ENCODE measurements around the gene FCHSD2. TPM values are rescaled to one million over a fixed set of nuclear protein-coding genes. Genes with fewer than 3 reads are reported as not detected.

Gene FCHSD2
- polyA plus RNA-seq, 1 donor (not counting 4 experiments of a cell fraction or from before 2014, with no cell fraction given) = 14.2 TPM

- TF ChIP-seq CTCF (optimal IDR thresholded peaks at IDR 0.05 in 1 of 3, IDR thresholded peaks at IDR 0.05 in 1 of 3, conservative IDR thresholded peaks at IDR 0.05 in 1 of 3; ENCODE audit: extremely low read depth in 1 of 3, insufficient read depth in 2 of 3, low read length in 3 of 3) (no peak), EZH2 (IDR thresholded peaks at IDR 0.05; ENCODE audit: low read length) (no peak)
- no peak for FAIRE-seq
These were observed 308.9 kb downstream of the FCHSD2 start for GRCh38 chr11:72833083-72833733.

GRCh38 chr11:72832301-72833082 is 309.6 kb downstream of the FCHSD2 start:
- FAIRE-seq = no peak
- dilution Hi-C loops (cut with MboI; ENCODE audit: extremely low pct_ligation_motif_present, low sequenced_read_pairs) = no loop called here
- H3K36me3 ChIP-seq (ENCODE audit: control insufficient read depth in 2 of 2, extremely low read depth in 1 of 2, insufficient read depth in 2 of 2, low read length in 2 of 2) = peaks cover 0 to 5% of the 10 kb centered on the region in 2 experiments
- no peaks in the 10 kb centered on the region for H3K79me2 ChIP-seq (ENCODE audit: control insufficient read depth, insufficient read depth, low read length)
- H3K9ac ChIP-seq (ENCODE audit: control insufficient read depth, extremely low read depth, insufficient read depth, low read length) = no peak overlapping the region
- DNase-seq (ENCODE audit: low read depth, low spot score) = no peak
- H3K27me3 ChIP-seq (ENCODE audit: control insufficient read depth, extremely low read depth, insufficient read depth, low read length) = no peaks in the 10 kb centered on the region
- TF ChIP-seq CTCF (optimal IDR thresholded peaks at IDR 0.05 in 1 of 3, IDR thresholded peaks at IDR 0.05 in 1 of 3, conservative IDR thresholded peaks at IDR 0.05 in 1 of 3; ENCODE audit: extremely low read depth in 1 of 3, insufficient read depth in 2 of 3, low read length in 3 of 3) = no peak
- H3K4me2 ChIP-seq (ENCODE audit: control insufficient read depth, extremely low read depth, insufficient read depth, low read depth, low read length) = no peak overlapping the region
- no peaks in the 10 kb centered on the region for H4K20me1 ChIP-seq (ENCODE audit: control insufficient read depth, extremely low read depth, insufficient read depth, low read length)
- no peaks in the 10 kb centered on the region for H3K9me1 ChIP-seq (ENCODE audit: control insufficient read depth, extremely low read depth, insufficient read depth, low read length)
- no peak overlapping the region for H2AFZ ChIP-seq (ENCODE audit: control insufficient read depth, low read length)
- no peak overlapping the region for H3K4me3 ChIP-seq (ENCODE audit: control insufficient read depth in 2 of 3, extremely low read depth in 1 of 3, insufficient read depth in 2 of 3, low read depth in 1 of 3, low read length in 3 of 3)
- H3K9me3 ChIP-seq (ENCODE audit: control insufficient read depth, low read depth, low read length) = no peaks in the 10 kb centered on the region
- no peak overlapping the region for H3K27ac ChIP-seq (ENCODE audit: control insufficient read depth, insufficient read depth, low read length)
- peaks cover 14% of the 10 kb centered on the region for H3K4me1 ChIP-seq (ENCODE audit: control insufficient read depth, extremely low read depth, insufficient read depth, low read length)

More at GRCh38 chr11:72833083-72833733, 308.9 kb downstream of the FCHSD2 start:
- Histone ChIP-seq H3K4me3 (ENCODE audit: control insufficient read depth in 2 of 3, extremely low read depth in 1 of 3, insufficient read depth in 2 of 3, low read depth in 1 of 3, low read length in 3 of 3) (no peak overlapping the region), H3K27me3 (ENCODE audit: control insufficient read depth, extremely low read depth, insufficient read depth, low read length) (no peaks in the 10 kb centered on the region), H4K20me1 (ENCODE audit: control insufficient read depth, extremely low read depth, insufficient read depth, low read length) (no peaks in the 10 kb centered on the region), H2AFZ (ENCODE audit: control insufficient read depth, low read length) (no peak overlapping the region), H3K9me1 (ENCODE audit: control insufficient read depth, extremely low read depth, insufficient read depth, low read length) (no peaks in the 10 kb centered on the region), H3K27ac (ENCODE audit: control insufficient read depth, insufficient read depth, low read length) (no peak overlapping the region), H3K4me2 (ENCODE audit: control insufficient read depth, extremely low read depth, insufficient read depth, low read depth, low read length) (no peak overlapping the region), H3K79me2 (ENCODE audit: control insufficient read depth, insufficient read depth, low read length) (no peaks in the 10 kb centered on the region), H3K36me3 (ENCODE audit: control insufficient read depth in 2 of 2, extremely low read depth in 1 of 2, insufficient read depth in 2 of 2, low read length in 2 of 2) (peaks cover 0 to 8% of the 10 kb centered on the region in 2 experiments), H3K9me3 (ENCODE audit: control insufficient read depth, low read depth, low read length) (no peaks in the 10 kb centered on the region), H3K4me1 (ENCODE audit: control insufficient read depth, extremely low read depth, insufficient read depth, low read length) (peaks cover 17% of the 10 kb centered on the region), H3K9ac (ENCODE audit: control insufficient read depth, extremely low read depth, insufficient read depth, low read length) (no peak overlapping the region)
- dilution Hi-C loops (cut with MboI; ENCODE audit: extremely low pct_ligation_motif_present, low sequenced_read_pairs) = no loop called here
- DNase-seq (ENCODE audit: low read depth, low spot score) = no peak
